Suprapubic skin (tissue), 4 donors: ENCODE data around the gene NPLOC4.

Source experiments
- CTCF ChIP-seq, 2 donors: fragments of 200-600 bp in 1 of 2; fragments of 450-650 bp in 1 of 2; sonication (generic) in 1 of 2; IDR thresholded peaks; one replicate each; pipeline ENCODE4 v1.5.1; 2016 to 2019; ENCODE audit warnings: antibody characterized with exemption in 2 of 2, mild to moderate bottlenecking in 1 of 2, moderate library complexity in 1 of 2
- EP300 ChIP-seq: sonication (generic); formaldehyde crosslinking; IDR thresholded peaks from one replicate; pipeline ENCODE4 v1.6.1; 2017; ENCODE audit warnings: antibody characterized with exemption
- POLR2A ChIP-seq, 2 donors: fragments of 450-650 bp; IDR thresholded peaks; one replicate each; pipeline ENCODE4 v1.6.1; 2017; ENCODE audit warnings: antibody characterized with exemption in 2 of 2, mild to moderate bottlenecking in 2 of 2, moderate library complexity in 2 of 2
- POLR2AphosphoS5 ChIP-seq, 3 donors: sonication (generic); formaldehyde crosslinking; IDR thresholded peaks; one replicate each; pipeline ENCODE4 v1.6.1; 2017; ENCODE audit warnings: antibody characterized with exemption in 3 of 3

- TF ChIP-seq CTCF (IDR thresholded peaks at IDR 0.05): no peak
- no peak for TF ChIP-seq POLR2A (IDR thresholded peaks at IDR 0.05)
- TF ChIP-seq EP300: no peak
- no peak for TF ChIP-seq POLR2AphosphoS5 (IDR thresholded peaks at IDR 0.05)
Observed at GRCh38 chr17:81550830-81551457, 86.0 kb downstream of the NPLOC4 start.
